Measurements from ENCODE around the gene TMEM233.

TMEM233 gene

DNA sequence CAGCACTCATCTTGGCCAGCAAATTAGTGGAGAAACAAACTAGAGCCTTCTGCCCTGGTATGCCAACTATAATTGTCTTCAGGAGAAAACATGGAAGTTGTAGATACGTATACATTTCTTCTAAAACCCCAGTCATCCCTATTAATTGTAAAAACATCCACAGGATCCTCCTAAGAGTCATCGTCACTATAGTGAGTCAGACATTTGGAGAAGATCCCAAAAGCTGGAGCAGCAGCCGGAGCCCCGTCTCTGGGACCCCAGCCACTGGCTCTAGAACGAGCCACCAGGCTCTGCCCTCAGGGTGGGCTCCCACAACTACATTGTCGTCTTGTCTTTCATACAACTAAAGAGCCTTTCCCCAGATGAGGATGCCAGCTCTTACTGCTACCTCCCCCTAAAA lies 89.8 kb downstream of the TMEM233 start:
- no peak for DNase-seq

DNA sequence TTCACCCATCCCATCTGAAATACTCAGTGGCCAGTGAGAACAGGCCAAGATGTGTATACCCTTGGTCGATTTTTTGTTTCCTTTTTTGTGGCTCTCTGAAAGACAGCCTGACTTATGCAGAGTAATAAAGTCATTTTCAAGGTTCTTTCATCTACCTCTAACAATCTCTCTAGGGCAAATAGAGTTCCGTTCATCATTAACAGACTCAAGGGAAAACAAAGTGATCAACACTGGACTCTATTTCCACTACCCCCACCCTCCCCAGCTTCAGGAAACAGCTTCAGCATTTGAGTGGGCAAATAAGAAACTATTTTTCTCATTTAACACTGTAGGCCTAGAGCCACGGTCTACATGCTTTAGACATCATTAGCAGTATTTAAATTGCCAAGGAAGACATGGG lies 90.2 kb downstream of the TMEM233 start:
- no peak for DNase-seq

DNA sequence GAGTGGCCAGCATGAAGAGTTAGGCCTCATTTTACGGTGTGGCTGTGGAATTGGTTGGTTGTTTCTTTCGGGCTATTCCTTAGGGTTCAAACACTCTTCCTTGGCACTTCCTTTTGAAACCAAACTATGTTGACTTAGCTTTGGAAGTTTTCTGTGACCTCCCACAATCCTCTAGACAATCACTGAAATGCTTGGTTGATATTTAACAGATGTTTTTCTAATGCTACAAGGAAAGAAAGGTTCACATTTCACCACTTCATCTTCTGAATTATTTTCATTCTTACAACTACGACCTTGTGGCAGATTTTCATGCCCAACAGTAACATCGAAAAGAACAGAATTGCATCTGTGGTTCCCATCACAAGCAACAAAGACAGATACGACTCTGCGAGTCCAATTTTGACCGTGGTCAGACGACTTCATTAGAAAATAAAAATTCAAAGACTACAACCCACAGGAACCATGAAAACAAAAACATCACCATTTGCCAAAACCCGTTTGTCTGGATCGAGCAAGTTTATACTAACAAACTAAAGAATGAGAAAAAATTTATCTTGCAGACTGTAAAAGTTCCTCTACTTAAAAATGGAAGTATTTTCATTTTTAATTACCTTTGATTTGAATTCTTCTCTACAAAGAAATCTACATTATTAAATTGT lies 91.3 kb downstream of the TMEM233 start:
- DNase-seq, result no peak

DNA sequence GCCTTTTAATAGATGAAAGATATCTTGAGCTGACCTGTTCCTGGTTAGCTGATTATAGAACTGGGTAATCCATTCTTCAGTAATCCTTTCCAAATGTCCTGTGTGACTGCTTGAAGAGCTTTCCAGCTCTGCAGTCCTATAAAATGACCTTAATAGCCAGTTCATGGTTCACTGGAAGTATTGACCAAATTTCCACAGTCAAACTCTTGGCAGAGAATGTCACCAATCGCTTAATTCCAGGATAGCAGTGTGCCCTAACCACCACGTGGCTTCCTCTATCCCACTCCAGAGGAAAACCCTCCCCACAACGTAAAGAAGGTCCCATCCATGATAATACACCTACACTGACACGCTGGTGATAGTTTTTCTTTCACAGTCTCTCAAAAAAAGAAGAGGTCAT lies 91.8 kb downstream of the TMEM233 start:
- DNase-seq, result no peak

DNA sequence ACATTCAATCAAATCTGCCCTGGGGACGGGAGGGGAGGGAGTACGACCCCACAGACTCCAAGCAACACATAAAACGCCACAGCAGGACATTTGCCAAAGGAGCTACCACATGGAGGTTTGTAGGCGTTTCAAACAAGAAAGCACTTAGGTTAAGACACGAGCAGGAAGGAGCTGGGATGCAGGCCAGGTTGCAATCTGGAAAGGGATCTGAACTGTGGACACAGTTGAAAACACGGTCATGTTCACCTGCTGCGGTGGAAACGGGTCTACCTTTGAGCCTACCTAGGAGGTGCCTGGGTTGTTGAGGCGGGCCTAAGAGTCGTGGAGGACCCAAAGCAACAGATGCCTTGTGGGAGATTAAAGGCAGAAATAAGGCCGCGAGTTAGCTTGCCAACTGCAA lies 92.8 kb downstream of the TMEM233 start:
- no peak for DNase-seq

DNA sequence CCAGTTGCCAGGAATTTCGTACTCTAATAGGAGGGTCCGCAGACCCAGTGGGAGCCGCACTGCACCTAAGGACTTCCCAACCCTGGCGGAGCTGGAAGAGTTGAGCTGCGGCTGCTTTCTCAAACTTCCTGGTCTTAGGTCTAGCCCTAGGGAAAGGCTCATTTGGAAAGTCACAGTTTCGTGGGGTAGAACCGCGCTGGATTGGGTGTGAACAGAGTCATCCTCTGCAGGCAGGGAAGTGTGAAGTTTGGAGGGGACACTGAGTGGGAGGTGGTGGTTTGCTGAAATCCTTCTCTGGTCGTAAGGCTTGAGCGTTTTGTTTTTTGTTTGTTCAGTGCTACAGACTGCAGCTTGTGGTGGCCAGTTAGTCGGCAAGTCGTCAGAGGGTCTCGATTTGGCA lies 93.2 kb downstream of the TMEM233 start:
- DNase-seq, result no peak

DNA sequence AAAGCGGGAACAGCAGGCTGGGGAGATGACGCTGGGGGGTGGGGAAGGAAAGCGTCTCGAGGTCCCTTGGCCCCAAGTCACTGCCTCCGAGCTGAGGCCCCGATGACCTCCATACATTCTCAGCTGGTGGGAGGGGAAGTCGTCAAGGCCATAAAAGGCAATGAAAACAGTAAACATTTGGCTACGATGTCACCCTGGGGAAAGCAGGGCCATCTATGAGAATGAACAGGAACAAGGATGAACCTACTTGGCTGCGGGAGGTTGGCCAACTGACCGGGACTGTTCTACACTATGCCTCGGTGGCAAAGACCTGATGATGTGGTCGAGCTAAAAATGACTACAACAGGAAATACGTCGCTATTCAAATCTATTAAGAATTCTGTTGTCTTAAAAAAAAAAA lies 93.8 kb downstream of the TMEM233 start:
- no peak for DNase-seq

DNA sequence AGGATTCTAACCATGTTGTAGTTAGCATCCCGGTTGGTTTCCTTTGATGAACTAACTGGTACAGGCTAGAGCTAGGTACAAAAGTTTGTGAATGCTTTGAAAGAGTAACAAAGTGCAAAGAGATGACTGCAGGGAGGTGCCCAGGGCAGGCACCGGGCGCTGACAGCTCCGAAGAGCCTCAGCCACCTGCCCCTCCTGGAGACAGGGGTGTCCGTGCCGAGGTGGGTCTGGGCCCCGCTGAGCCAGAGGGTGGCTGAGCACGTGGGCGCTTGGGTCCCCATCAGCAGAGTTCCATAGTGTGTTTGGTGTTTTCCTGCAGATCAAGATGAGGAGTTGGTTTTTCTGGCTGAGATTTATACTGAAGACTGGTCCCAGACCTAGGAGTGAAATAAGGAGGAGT lies 94.3 kb downstream of the TMEM233 start:
- no peak for DNase-seq

DNA sequence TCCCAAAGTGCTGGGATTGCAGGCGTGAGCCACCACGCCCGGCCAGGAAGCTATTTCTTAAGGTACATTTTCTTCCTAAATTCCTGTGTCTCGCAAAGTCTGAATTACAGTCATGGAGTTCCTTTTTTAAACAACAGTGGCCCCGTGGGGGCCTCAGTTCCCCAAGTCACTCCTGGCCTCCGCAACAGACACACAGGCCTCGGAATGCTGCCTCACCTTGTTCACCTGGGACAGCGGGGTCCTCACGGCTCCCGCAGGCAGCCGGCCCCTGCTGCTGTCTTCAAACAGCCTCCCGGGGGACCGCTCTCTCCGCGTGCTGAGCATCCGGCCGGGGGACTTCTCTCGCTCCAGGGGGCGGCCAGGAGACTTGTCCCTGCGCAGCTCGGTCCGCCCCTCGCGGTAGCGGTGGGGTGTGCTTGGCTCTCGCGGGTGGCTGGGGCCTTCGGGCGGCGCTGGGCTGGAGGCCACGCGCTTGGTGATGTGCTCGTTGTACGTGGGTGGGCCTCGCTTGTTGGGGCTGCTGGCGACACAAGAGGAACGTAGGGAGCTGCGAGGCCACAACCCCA lies 96.4 kb downstream of the TMEM233 start:
- no peak for DNase-seq

DNA sequence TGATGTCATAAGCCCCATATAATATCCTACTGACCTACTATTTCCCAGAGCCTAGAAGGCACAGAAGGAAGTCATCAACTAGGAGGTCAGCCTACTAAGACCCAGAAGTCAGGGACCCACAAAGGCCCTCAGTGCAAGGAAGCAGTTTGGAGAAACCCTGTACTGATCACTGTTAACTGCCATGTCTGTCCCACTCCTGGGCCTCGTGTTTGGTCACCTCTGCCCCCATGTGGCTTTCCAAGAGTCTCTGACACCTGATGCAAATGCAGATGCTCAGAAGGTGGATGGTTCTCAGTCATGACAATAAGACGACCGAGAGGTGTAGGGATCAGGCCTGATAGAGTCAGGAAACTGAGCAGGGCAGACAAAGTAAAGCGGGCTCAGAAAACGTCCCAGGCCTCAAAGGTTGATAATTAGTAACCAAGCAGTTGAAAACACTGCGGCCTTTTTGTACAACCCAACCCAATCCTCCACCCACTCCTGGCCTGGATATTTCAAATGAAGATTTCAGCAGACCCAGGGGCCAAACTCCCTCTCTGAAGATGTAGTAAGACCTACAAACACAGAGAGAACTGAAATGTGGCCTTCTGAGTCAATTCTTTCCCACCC lies 97.7 kb downstream of the TMEM233 start:
- DNase-seq, result no peak

- DNase-seq, result no peak
Observed at GRCh38 chr12:119692410-119692809, 98.8 kb downstream of the TMEM233 start.
